Lower leg skin (tissue), 3 donors: Measurements from ENCODE around the gene GAS1.

Experiments
- CTCF ChIP-seq, 3 donors: fragments of 450-650 bp; IDR thresholded peaks; one replicate each; pipeline ENCODE4 v1.5.1; 2016; ENCODE audit warnings: antibody characterized with exemption in 3 of 3, mild to moderate bottlenecking in 3 of 3, moderate library complexity in 2 of 3
- POLR2A ChIP-seq, 2 donors: fragments of 450-650 bp; IDR thresholded peaks; one replicate each; pipeline ENCODE4 v1.6.1; 2016 to 2017; ENCODE audit warnings: antibody characterized with exemption in 2 of 2, mild to moderate bottlenecking in 1 of 2, moderate library complexity in 1 of 2

- TF ChIP-seq POLR2A (IDR thresholded peaks at IDR 0.05), result no peak
- TF ChIP-seq CTCF (IDR thresholded peaks at IDR 0.05), result no peak
Measured at GRCh38 chr9:86925686-86926085, 21.6 kb downstream of the GAS1 start.
